Activated T-cell treated with anti-CD3 and anti-CD28 coated beads for 4 hours (primary cell): Measurements from ENCODE around the gene AKAP13.
"Not testable (repeated sequence)": the region's sequence is repeated elsewhere in the genome, so short reads cannot be mapped to it uniquely, and the experiment has no call there.

Experiments
- DNase-seq: peaks from one replicate; pipeline ENCODE4 v3.0.0-alpha.2; 2020

AKAP13 gene, protein sequence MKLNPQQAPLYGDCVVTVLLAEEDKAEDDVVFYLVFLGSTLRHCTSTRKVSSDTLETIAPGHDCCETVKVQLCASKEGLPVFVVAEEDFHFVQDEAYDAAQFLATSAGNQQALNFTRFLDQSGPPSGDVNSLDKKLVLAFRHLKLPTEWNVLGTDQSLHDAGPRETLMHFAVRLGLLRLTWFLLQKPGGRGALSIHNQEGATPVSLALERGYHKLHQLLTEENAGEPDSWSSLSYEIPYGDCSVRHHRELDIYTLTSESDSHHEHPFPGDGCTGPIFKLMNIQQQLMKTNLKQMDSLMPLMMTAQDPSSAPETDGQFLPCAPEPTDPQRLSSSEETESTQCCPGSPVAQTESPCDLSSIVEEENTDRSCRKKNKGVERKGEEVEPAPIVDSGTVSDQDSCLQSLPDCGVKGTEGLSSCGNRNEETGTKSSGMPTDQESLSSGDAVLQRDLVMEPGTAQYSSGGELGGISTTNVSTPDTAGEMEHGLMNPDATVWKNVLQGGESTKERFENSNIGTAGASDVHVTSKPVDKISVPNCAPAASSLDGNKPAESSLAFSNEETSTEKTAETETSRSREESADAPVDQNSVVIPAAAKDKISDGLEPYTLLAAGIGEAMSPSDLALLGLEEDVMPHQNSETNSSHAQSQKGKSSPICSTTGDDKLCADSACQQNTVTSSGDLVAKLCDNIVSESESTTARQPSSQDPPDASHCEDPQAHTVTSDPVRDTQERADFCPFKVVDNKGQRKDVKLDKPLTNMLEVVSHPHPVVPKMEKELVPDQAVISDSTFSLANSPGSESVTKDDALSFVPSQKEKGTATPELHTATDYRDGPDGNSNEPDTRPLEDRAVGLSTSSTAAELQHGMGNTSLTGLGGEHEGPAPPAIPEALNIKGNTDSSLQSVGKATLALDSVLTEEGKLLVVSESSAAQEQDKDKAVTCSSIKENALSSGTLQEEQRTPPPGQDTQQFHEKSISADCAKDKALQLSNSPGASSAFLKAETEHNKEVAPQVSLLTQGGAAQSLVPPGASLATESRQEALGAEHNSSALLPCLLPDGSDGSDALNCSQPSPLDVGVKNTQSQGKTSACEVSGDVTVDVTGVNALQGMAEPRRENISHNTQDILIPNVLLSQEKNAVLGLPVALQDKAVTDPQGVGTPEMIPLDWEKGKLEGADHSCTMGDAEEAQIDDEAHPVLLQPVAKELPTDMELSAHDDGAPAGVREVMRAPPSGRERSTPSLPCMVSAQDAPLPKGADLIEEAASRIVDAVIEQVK (N-terminal part only)

GRCh38 chr15:85380217-85380811 lies at the start of gene AKAP13:
Gene AKAP13, plus strand, starts transcription at chr15:85380603. Its CDS starts 105,118 bp downstream, at chr15:85485721.
- peak; percentile 81 for DNase-seq

DNA sequence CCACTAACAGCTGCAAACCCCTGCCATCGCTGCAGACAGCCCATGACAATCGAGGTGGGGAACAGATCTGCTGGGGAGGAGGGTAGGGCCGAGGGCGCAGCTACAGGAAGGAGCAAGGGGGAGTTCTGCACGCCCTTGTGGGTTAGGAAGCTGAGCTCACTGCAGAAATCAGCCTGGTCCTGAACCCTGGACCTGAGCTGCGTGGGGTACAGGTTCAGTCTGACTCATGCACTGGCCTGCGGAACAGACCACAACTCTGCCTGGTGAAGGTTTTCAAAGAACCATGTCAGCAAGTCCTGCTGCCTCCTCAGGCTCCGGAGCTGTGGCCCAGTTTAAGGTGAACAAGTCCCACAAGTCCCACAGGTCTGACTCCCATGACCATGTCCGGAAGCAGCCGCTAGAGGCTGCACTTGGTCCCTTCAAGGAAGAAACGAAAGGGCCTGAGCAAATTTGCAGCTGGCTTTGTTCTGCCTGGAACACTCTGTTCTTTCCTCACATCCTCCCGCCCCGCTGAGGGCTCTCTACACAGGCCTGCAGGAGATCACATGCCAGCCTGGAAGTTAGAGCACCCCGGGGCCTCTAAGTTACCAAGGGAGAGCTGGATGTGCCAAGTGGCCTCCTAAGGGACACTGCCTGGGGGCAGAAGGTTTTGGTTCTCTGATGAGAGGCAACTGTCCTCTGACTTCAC lies 49.4 kb upstream of the AKAP13 start:
- DNase-seq, result peak; percentile 36

DNA sequence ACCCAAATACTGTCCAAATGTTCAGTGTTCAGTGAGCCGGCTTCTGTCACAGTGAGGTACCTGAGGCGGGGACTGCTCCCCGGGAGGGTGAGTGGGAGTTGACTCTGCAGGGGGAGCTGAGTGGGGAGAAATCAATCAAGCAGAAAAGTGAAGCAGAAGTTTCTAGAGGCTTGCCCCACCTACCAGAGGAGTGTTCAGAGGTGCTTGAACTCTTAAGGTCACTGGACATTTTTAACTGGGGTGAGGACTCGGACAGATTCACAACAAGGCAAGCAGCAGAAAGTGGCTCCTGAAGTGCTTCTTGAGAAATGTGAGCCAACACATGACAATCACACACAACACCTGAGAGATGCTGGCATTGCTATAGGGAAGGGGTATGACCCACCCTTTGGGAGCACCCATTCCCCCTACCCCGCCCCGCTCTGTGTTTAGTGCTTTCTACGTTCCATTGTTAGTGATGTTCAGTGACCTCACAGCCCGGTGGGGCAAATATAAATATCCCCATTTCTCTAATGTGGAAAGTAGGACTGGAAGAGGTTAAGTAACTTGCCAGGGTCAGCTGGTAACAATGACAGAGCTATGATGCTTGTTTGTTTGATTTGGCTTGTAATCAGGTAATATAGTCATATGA lies 48.6 kb upstream of the AKAP13 start:
- no peak for DNase-seq

- no peak for DNase-seq
Measured at GRCh38 chr15:85333132-85333831, 47.1 kb upstream of the AKAP13 start.

DNA sequence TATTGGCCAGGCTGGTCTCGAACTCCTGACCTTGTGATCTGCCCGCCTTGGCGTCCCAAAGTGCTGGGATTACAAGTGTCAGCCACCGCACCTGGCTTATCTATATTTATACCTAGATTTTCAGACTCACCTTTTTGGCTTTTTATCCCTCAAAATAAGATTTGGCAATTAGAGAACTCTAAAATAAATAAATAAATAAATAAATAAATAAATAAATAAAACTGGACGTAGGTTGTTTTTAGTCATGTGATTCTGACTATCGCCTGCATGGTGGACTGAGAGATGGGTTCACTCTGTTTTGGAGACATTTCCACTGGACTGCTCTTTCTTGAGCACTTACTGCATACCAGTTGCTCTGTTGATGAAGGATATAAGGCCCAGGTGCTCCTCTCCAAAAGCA lies 46.2 kb upstream of the AKAP13 start:
- DNase-seq, result no peak

DNA sequence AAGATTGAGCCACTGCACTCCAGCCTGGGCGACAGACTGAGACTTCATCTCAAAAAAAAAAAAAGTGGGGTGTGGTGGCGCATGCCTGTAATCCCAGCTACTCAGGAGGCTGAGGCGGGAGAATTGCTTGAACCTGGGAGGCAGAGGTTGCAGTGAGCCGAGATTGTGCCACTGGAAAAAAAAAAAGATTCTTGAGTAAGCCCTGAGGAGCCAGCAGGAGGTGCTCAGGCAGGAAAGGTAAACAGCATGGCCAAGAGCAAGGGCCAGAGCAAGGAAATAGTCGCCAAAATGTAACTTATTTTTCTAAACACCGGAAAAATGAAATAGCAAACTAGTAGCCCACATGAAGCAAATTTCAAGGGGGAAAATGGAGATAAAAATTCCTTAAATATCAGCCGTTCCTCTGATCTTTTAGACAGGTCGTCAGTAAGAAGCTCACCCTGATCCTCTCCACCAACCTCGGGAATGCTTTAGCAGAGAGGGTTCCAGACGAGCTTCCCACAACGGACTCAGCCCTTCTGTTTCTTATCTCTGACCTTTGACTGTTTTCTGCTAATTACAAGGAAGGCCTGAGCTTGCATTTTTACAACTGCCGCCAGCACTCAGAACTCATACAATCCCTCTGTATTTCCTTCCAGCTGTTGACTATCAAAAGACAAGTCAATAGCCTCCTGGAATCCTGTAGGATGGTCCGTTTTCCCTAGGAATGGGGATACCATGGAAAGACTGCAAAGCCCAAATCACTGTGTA lies 45.0 kb upstream of the AKAP13 start:
- no peak for DNase-seq

DNA sequence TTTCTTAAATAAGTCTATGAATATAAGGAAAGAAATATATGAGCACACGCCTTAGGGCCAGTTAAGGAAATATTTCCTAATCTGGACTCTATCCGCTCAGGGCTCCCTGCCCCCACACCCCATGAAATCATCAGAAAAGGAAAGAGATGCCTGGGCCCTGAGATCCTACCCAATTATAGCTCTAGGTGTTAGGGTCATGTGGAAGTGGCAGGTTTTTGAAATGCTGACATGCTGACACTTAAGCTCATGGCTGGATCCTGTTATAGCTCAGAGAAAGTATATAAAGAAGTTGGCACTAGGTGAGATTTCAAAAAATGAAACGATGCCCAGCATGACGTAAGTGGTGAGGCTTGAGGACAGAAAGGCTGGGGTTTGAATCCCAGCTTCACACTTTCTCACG lies 43.5 kb upstream of the AKAP13 start:
- no peak for DNase-seq

DNA sequence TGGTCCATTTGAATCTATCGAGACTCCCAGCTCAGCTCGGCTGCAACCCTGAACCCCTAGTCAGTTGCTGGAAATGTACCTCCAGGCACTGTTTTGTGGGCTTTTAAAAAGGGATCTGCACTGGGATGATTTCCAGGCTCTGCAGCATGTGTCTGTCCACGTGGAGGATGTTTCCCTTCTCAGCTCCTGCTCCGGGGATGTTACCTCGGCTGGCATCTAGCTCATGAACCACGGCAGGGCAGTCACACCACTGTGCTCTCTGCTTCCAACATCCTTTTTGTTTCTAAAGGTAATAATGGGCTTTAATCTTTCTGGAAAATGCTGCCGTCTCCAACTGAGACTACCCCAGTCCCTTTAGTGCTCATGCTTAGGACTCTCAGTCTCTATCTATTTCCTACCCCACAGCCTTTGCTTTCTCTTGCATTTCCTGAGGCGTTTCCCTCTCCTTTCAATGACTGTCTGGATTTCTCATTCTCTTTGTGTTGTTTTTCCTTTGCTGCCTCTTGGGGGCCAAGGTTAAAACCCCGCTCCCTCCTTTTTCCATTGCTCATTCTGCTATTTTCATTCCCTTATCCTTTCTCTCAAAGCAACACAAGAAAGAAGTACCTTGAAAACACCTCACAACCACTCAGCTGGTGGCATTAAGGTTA lies 42.9 kb upstream of the AKAP13 start:
- no peak for DNase-seq

DNA sequence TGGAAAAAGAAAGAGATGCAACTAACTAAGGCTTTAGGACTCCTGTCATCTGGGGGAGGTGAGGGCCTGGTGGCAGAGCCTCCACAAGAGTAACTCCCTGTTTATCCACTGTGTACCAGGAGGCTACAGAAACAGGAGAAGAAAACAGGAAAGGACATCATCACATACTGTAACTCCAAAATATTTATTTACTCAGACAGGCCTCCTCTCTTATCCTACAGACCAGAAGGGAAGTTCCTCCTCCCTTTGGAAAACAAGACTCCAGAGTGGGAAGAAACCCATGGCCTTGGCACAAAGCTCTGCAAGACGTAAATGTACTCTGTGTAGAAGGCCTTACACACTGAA lies 40.1 kb upstream of the AKAP13 start:
- DNase-seq, result no peak

DNA sequence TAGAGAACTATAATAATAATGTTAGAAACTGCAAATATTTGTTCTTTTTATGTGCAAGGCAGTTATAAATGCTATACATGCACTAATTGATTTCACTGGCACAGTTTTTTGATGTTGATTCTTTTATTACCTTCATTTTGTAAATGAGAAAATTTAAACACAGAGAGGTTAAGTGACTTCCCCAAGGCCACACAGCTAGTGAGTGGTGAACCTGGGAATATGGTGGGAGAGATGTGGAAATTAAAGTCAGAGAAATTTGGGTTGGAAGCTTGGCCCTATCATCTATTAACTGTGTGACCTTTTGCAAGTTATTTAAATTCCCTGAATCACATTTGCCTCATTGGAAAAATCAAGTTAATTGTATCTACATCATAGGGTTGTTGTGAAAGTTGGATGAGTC lies 39.6 kb upstream of the AKAP13 start:
- DNase-seq, result no peak

DNA sequence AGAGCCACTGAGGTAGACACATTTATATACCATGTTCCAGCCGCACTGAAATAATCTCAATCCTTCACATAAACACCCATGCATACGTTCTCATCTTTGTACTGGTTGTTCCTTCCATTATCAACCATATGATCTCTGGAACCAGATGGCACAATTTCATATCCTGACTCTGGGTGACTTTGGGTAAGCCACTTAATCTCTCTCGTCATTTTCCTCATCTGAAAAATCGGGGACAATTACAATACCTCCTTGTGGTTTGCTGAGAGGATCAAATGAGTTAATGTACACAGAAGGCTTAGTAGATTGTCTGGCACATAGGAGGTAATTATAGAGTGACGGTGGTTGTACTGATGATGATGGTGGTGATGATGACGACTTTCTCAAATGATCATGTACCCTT lies 38.2 kb upstream of the AKAP13 start:
- not testable (repeated sequence) for DNase-seq

DNA sequence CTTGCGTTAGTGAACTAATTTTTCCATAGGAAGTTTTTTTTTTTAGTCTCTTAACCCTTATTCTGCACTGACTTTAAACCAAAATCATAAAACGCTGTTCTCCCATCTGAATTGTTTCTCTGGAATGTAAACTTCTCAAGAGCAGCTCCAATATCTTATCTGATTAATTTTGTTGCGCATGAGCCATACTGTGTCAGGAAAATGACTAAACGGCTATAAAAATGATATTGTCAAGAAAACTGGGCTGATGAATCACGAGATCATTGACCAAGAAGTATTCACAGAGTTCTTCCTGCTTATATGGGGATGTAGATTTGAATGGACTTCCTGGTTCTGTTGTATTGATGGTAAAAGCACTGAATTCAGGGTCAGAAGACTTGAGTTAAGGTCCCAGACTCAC lies 37.0 kb upstream of the AKAP13 start:
- not testable (repeated sequence) for DNase-seq

GRCh38 chr15:85344241-85344640 lies 36.2 kb upstream of the AKAP13 start:
- not testable (repeated sequence) for DNase-seq

DNA sequence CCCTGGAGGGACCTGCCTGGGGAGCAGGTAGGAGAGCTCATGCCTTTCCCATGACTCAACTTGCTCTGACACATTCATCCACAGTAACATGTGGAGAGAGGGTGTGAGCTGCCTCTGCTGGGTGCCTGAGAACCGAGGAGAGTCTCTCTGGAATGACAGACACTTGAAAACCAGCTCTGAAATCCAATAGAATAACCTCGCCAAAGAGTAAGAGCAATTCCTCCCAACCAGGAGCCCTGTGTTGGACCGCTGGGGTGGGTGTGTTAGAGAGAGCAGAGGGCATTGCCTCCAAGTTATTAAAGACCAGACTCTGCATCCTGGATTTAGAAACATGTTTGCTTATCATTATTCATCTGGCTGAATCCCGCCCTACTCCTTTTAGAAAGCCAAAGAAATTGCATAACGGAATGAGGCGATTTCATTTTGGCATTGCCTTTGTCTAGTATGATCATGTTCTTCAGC lies 35.7 kb upstream of the AKAP13 start:
- DNase-seq, result not testable (repeated sequence)

DNA sequence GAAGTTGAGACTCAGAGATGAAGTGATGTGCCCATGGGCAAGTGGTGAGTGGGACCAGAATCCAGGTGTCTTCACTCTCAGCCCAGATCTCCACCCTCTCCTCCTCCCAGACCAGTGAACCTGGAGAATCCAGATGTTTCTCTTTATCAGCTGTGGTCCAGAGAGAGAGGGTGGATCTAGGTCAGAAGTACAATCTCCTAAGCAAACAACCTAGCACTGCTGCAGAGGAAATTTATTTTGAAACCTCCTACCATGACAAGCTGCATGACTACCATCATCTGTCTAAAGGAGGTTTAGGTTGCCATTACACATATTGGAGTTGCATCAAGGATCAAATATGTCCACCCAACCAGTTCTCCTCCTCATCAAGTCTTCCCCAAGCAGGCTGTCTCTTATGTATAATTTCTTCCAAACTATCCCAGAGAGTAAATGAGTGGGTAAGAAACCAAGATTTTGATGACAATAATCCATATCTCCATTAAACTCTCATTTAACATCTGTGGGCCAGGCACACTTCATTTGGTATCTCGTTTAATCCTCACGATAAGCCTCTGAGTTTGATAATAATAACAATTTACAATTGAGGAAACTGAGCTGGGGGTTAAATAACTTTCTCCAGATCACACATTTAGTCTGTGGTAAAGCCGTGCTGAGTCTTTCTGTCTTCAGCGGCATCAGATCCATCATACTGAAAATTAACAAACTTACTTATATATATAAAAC lies 35.0 kb upstream of the AKAP13 start:
- DNase-seq, result not testable (repeated sequence)

- DNase-seq, result not testable (repeated sequence)
Measured at GRCh38 chr15:85346462-85347084, 33.8 kb upstream of the AKAP13 start.

- DNase-seq, result not testable (repeated sequence)
Measured at GRCh38 chr15:85347264-85348047, 32.9 kb upstream of the AKAP13 start.
